Endothelial cell of umbilical vein (primary cell): ENCODE data around the gene INMT. TPM values are rescaled to one million over a fixed set of nuclear protein-coding genes. Genes with fewer than 3 reads are reported as not detected.

Source experiments
- BruUV-seq: library from RNA; stranded (reverse); fragments of 400-500 nt; replicated peaks from 2 replicates; lab custom pipeline; 2021; lab: Mats Ljungman, UMichigan
- CTCF ChIA-PET: fragments of 300-600, 350-600 bp; sonication (Branson Sonifier 250); formaldehyde crosslinking; loops from one replicate; lab custom pipeline; 2021; ENCODE audit warnings: antibody characterized with exemption, inconsistent platforms; lab: Charles Lee
- POLR2A ChIA-PET: fragments of 300-600, 350-600 bp; sonication (Branson Sonifier 250); formaldehyde crosslinking; loops from one replicate; lab custom pipeline; 2021; ENCODE audit warnings: antibody characterized with exemption, inconsistent platforms; lab: Charles Lee
- DNase-seq: peaks from one replicate; pipeline ENCODE4 v3.0.0-alpha.2; 2011; ENCODE audit warnings: low read depth, low spot score
- FAIRE-seq: peaks from 2 replicates; lab custom pipeline; 2011; peaks lifted over from hg19 to GRCh38; lab: Jason Lieb, UNC
- H2AFZ ChIP-seq: 2 replicates; pipeline ENCODE4 v1.6.0; 2012; ENCODE audit warnings: low read depth, low read length, control low read depth, inconsistent platforms
- H3K27ac ChIP-seq: 2 replicates; pipeline ENCODE4 v1.5.1; 2011; ENCODE audit warnings: low read depth, mild to moderate bottlenecking, control low read depth, low read length, moderate library complexity; ENCODE audit not compliant: insufficient read depth
- H3K27me3 ChIP-seq, 2 experiments: 2 replicates each; pipeline versions ENCODE4 v1.6.0 to v1.6.1; 2011; ENCODE audit warnings: low read length in 2 of 2, mixed read lengths in 1 of 2; ENCODE audit not compliant: control insufficient read depth in 2 of 2, insufficient read depth in 2 of 2
- H3K36me3 ChIP-seq, 2 experiments: 2 replicates in 1 of 2; 3 replicates in 1 of 2; pipeline ENCODE4 v1.5.1; 2011; ENCODE audit warnings: low read length in 2 of 2, mild to moderate bottlenecking in 1 of 2, moderate library complexity in 1 of 2; ENCODE audit not compliant: control insufficient read depth in 2 of 2, insufficient read depth in 2 of 2; ENCODE audit errors: extremely low read depth in 1 of 2
- H3K4me1 ChIP-seq: 3 replicates; pipeline ENCODE4 v1.5.1; 2011; ENCODE audit warnings: mild to moderate bottlenecking, low read length; ENCODE audit not compliant: control insufficient read depth, insufficient read depth; ENCODE audit errors: extremely low read depth
- H3K4me2 ChIP-seq: 2 replicates; pipeline ENCODE4 v1.6.1; 2011; ENCODE audit warnings: low read length, control low read depth, mixed read lengths; ENCODE audit not compliant: insufficient read depth
- H3K4me3 ChIP-seq, 3 experiments: fragments of 200-600 bp in 1 of 3; sonication (generic), shearing (Covaris generic) in 1 of 3; replicated peaks in 1 of 3; 2 replicates each; pipeline ENCODE4 v1.5.1; 2011 to 2016; ENCODE audit warnings: control low read depth in 3 of 3, low read length in 3 of 3, mild to moderate bottlenecking in 2 of 3, inconsistent platforms in 1 of 3, low read depth in 1 of 3, moderate library complexity in 1 of 3; ENCODE audit not compliant: insufficient read depth in 1 of 3
- H3K79me2 ChIP-seq: 2 replicates; pipeline ENCODE4 v1.6.0; 2012; ENCODE audit warnings: low read length, inconsistent platforms; ENCODE audit not compliant: control insufficient read depth, insufficient read depth
- H3K9ac ChIP-seq: replicated peaks from 2 replicates; pipeline ENCODE3; 2011; ENCODE audit warnings: low read length, control low read depth; ENCODE audit not compliant: insufficient read depth; ENCODE audit errors: extremely low read depth
- H3K9me1 ChIP-seq: replicated peaks from 3 replicates; pipeline ENCODE4 v1.6.0; 2011; ENCODE audit warnings: mild to moderate bottlenecking, low read length; ENCODE audit not compliant: control insufficient read depth, insufficient read depth; ENCODE audit errors: extremely low read depth
- H3K9me3 ChIP-seq: replicated peaks from 2 replicates; pipeline ENCODE4 v1.5.1; 2012; ENCODE audit warnings: low read length, inconsistent platforms; ENCODE audit not compliant: control insufficient read depth, insufficient read depth
- H4K20me1 ChIP-seq: replicated peaks from 2 replicates; pipeline ENCODE3; 2011; ENCODE audit warnings: mild to moderate bottlenecking, low read length; ENCODE audit not compliant: control insufficient read depth, insufficient read depth; ENCODE audit errors: extremely low read depth
- CTCF ChIP-seq, 2 donors: IDR thresholded peaks; 1 replicate in 1 of 2; 2 replicates in 1 of 2; pipeline ENCODE4 v1.5.1; 2011; ENCODE audit warnings: low read length in 2 of 2, mild to moderate bottlenecking in 2 of 2, moderate library complexity in 2 of 2, control low read depth in 1 of 2, inconsistent platforms in 1 of 2, low read depth in 1 of 2; ENCODE audit not compliant: insufficient read depth in 1 of 2; ENCODE audit errors: extremely low read depth in 1 of 2
- EZH2 ChIP-seq: IDR thresholded peaks from 2 replicates; pipeline ENCODE4 v1.6.1; 2012; ENCODE audit warnings: borderline replicate concordance, low read depth, mild to moderate bottlenecking, moderate library complexity, low read length, inconsistent platforms; ENCODE audit not compliant: severe bottlenecking
- FOS ChIP-seq: IDR thresholded peaks from 2 replicates; pipeline ENCODE4 v1.6.1; 2011; ENCODE audit warnings: mild to moderate bottlenecking, low read length, moderate library complexity, borderline replicate concordance; ENCODE audit not compliant: insufficient read depth
- GATA2 ChIP-seq: IDR thresholded peaks from 2 replicates; pipeline ENCODE4 v1.7.0; 2011; ENCODE audit warnings: low read depth, mild to moderate bottlenecking, moderate library complexity, mixed read lengths, low read length; ENCODE audit not compliant: insufficient read length, insufficient read depth
- JUN ChIP-seq: IDR thresholded peaks from 2 replicates; pipeline ENCODE4 v1.6.1; 2011; ENCODE audit warnings: borderline replicate concordance, low read depth; ENCODE audit not compliant: insufficient read length, insufficient read depth
- MAX ChIP-seq: IDR thresholded peaks from 2 replicates; pipeline ENCODE4 v1.6.1; 2011; ENCODE audit not compliant: insufficient read depth, insufficient read length
- MYC ChIP-seq: IDR thresholded peaks from one replicate; pipeline ENCODE4 v1.6.1; 2011; ENCODE audit warnings: mild to moderate bottlenecking, low read depth, low read length
- POLR2A ChIP-seq: IDR thresholded peaks from 2 replicates; pipeline ENCODE4 v1.6.1; 2012; ENCODE audit warnings: low read depth, mild to moderate bottlenecking, control low read depth, low read length
- POLR2AphosphoS5 ChIP-seq: IDR thresholded peaks from 2 replicates; pipeline ENCODE4 v1.6.1; 2012; ENCODE audit warnings: low read depth, mild to moderate bottlenecking, control low read depth, low read length, moderate library complexity; ENCODE audit not compliant: insufficient read depth
- dilution Hi-C: fragments of 300-500 bp; cut with MboI; formaldehyde crosslinking; loops from one replicate; pipeline ENCODE4 v1.15.0; 2019; ENCODE audit warnings: low sequenced_read_pairs; ENCODE audit not compliant: extremely low pct_ligation_motif_present
- intact Hi-C: fragments of 100-400 bp; cut with micrococcal nuclease; formaldehyde crosslinking; loops from one replicate; pipeline ENCODE4 v1.10.0; 2022
- polyA plus RNA-seq, 4 experiments: library from polyadenylated mRNA; depleted of rRNA in 3 of 4; stranded (reverse) in 3 of 4; unstranded in 1 of 4; fragments of >200 nt; gene quantifications; 2 replicates each; pipeline versions ENCODE4 v1.2.1 to v1.2.3, GENCODE V29; 2011 to 2012; ENCODE audit warnings: missing spikeins in 1 of 4
- total RNA-seq: library from RNA; stranded (reverse); gene quantifications from 2 replicates; pipeline ENCODE4 v1.2.3, GENCODE V29; 2021

Gene INMT
- total and polyA plus RNA-seq, 2 donors (not counting 3 experiments of a cell fraction or from before 2014, with no cell fraction given): not detected

- CTCF ChIA-PET: no interaction called here
- Histone ChIP-seq H3K4me2 (no peak overlapping the region), H2AFZ (no peak overlapping the region), H3K9me1 (no peaks in the 10 kb centered on the region), H3K4me3 (no peak overlapping the region), H3K9ac (no peak overlapping the region), H3K9me3 (no peaks in the 10 kb centered on the region), H4K20me1 (no peaks in the 10 kb centered on the region), H3K79me2 (no peaks in the 10 kb centered on the region), H3K27ac (no peak overlapping the region), H3K27me3 (peaks cover 3 to 6% of the 10 kb centered on the region in 2 experiments), H3K36me3 (no peaks in the 10 kb centered on the region), H3K4me1 (no peaks in the 10 kb centered on the region)
- dilution Hi-C loops (no loop called here), intact Hi-C loops (no loop called here)
- DNase-seq: no peak
- no peak for FAIRE-seq
- TF ChIP-seq MAX (no peak), CTCF (IDR thresholded peaks at IDR 0.05; ENCODE audit: extremely low read depth in 1 of 2, insufficient read depth in 1 of 2, low read depth in 1 of 2, low read length in 2 of 2) (no peak), POLR2AphosphoS5 (no peak), GATA2 (no peak), EZH2 (no peak), POLR2A (no peak), JUN (no peak), FOS (no peak), MYC (no peak)
- POLR2A ChIA-PET: no interaction called here
- BruUV-seq: no TSS peak
These were observed 15.6 kb upstream of the INMT start for GRCh38 chr7:30736291-30736690.
